ENCODE measurements around the gene CACNA1C. TPM values are rescaled to one million over a fixed set of nuclear protein-coding genes. Genes with fewer than 3 reads are reported as not detected.

Gene CACNA1C
- total RNA-seq, 1 experiment from 2014 or later, result 1.1 TPM

DNA sequence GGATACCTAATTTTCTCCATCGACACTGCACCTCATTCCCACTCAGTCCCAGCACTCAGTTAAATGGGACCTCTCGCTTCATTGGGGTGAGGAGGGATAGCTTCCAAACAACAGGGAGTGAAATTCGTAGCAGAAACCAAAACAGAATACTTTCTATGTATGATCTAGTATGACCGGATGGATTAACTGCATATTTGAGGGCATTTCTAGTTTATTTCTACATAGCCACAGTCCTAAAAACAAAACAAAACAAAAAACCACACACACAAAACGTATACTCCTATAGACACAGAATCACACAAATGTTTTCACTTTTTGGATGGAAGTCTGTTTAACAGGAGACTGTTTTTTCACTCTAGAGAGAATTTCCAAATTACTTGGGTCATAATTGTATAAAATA lies 434.5 kb downstream of the CACNA1C start:
- H3K27ac ChIP-seq (ENCODE audit: insufficient read length, low read depth, low read length), result no peak overlapping the region
- no peak overlapping the region for H2AK5ac ChIP-seq (ENCODE audit: insufficient read length, low read length)
- no peaks in the 10 kb centered on the region for H3K27me3 ChIP-seq (ENCODE audit: insufficient read depth, low read length)
- no peak overlapping the region for H2AFZ ChIP-seq (ENCODE audit: low read length)
- H3K56ac ChIP-seq (ENCODE audit: insufficient read length, low read depth, low read length), result no peak overlapping the region
- H3T11ph ChIP-seq (ENCODE audit: low read length), result no peak overlapping the region
- H2BK20ac ChIP-seq (ENCODE audit: low read depth, low read length, poor library complexity, severe bottlenecking), result no peak overlapping the region
- no peak for DNase-seq
- TF ChIP-seq CTCF (conservative IDR thresholded peaks at IDR 0.05), result no peak
- no peaks in the 10 kb centered on the region for H3K79me2 ChIP-seq (ENCODE audit: insufficient read depth, low read length)
- Mint-ChIP-seq H3K36me3 (ENCODE audit: insufficient read depth in 1 of 3, low read depth in 3 of 3) (no peaks in the 10 kb centered on the region), H3K9me3 (no peaks in the 10 kb centered on the region), H3K27ac (no peak overlapping the region), H3K27me3 (ENCODE audit: low read depth) (no peaks in the 10 kb centered on the region; the same call in none of the 2 replicates), H3K4me1 (no peaks in the 10 kb centered on the region), H3K4me3 (no peak overlapping the region)
- H3K4me1 ChIP-seq (ENCODE audit: insufficient read depth, low read length), result no peaks in the 10 kb centered on the region
- H3K9me3 ChIP-seq (ENCODE audit: control insufficient read depth, low read depth, low read length), result no peaks in the 10 kb centered on the region
- H4K5ac ChIP-seq (ENCODE audit: insufficient read length, low read depth, low read length), result no peak overlapping the region
- H3K4ac ChIP-seq (ENCODE audit: low read depth, low read length), result no peak overlapping the region
- no peak overlapping the region for H2BK120ac ChIP-seq (ENCODE audit: low read depth, low read length, poor library complexity, severe bottlenecking)
- H3K14ac ChIP-seq (ENCODE audit: insufficient read depth, low read length), result no peak overlapping the region
- H3K23ac ChIP-seq (ENCODE audit: insufficient read length, low read depth, low read length), result no peak overlapping the region
- H3K18ac ChIP-seq (ENCODE audit: insufficient read length, low read depth, low read length), result no peak overlapping the region
- H4K91ac ChIP-seq (ENCODE audit: insufficient read length, low read depth, low read length), result no peak overlapping the region
- no peak overlapping the region for H4K8ac ChIP-seq (replicated peaks; ENCODE audit: insufficient read length, low read depth, low read length)
- WGBS (ENCODE audit: extremely low coverage, insufficient read length, low lambda C conversion rate), result no CpG with 5 or more reads among the region's 5 CpGs
- no peak overlapping the region for H2BK15ac ChIP-seq (ENCODE audit: low read depth, low read length)
- H2BK12ac ChIP-seq (ENCODE audit: insufficient read length, low read depth, low read length), result no peak overlapping the region
- no peaks in the 10 kb centered on the region for H4K20me1 ChIP-seq (ENCODE audit: control insufficient read depth, insufficient read depth, insufficient read length)
- no peak overlapping the region for H2BK5ac ChIP-seq (ENCODE audit: insufficient read length, low read length)
- H3K23me2 ChIP-seq (ENCODE audit: insufficient read length, low read depth, low read length, poor library complexity, severe bottlenecking), result no peaks in the 10 kb centered on the region
- no peaks in the 10 kb centered on the region for H3K79me1 ChIP-seq (ENCODE audit: insufficient read depth, low read depth, low read length, poor library complexity, severe bottlenecking)
- H3K4me2 ChIP-seq (ENCODE audit: insufficient read depth, insufficient read length, low read length), result no peak overlapping the region
- no peak overlapping the region for H3K9ac ChIP-seq (ENCODE audit: extremely low read depth, insufficient read length, low read length)

Data from H9 (cell line).